ENCODE measurements around the gene ACVR1C. TPM values are rescaled to one million over a fixed set of nuclear protein-coding genes. Genes with fewer than 3 reads are reported as not detected.
A peak's percentile ranks its signal among the peaks of the same experiment; 100 is the strongest.

The ACVR1C gene
- total RNA-seq, 1 experiment from 2014 or later = 1.2 TPM

DNA sequence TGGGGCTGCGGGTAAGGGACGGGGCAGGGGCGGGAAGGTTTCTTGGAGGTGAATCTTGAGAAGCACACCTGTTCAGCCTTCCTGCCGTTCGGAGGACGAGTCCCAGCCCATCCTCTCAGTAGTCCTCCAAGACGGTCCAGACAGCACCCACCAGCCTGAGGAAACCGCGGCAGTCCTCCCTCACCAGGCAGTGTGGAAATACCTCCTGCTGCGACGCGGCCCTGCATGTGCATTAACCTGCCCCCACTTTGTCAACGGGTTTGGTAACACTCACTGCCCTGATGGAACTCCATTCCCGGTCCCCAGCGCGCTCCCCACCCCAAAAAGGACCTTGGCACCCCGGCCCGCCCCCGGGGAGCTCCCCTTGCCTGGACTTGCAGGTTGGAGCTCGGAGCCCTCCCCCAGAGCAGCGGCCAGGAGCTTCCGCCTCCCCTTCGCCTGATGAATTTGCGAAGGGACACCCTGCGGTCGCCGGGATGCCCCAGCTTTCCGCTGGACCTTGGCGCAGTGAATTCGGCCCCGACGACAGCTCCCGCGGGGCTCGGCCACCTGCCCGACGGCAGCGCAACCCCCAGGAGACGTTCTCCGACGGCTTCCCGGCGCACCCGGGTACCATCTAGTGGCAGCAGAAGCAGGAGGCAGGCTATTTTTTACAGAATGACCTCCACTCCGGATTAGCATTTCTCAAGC lies 31.5 kb downstream of the ACVR1C start (continued):
- TF ChIP-seq, protein P1, sequence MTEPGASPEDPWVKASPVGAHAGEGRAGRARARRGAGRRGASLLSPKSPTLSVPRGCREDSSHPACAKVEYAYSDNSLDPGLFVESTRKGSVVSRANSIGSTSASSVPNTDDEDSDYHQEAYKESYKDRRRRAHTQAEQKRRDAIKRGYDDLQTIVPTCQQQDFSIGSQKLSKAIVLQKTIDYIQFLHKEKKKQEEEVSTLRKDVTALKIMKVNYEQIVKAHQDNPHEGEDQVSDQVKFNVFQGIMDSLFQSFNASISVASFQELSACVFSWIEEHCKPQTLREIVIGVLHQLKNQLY (CRISPR knock-in tag; IDR thresholded peaks at IDR 0.05) = no peak
- TF ChIP-seq, protein P2, sequence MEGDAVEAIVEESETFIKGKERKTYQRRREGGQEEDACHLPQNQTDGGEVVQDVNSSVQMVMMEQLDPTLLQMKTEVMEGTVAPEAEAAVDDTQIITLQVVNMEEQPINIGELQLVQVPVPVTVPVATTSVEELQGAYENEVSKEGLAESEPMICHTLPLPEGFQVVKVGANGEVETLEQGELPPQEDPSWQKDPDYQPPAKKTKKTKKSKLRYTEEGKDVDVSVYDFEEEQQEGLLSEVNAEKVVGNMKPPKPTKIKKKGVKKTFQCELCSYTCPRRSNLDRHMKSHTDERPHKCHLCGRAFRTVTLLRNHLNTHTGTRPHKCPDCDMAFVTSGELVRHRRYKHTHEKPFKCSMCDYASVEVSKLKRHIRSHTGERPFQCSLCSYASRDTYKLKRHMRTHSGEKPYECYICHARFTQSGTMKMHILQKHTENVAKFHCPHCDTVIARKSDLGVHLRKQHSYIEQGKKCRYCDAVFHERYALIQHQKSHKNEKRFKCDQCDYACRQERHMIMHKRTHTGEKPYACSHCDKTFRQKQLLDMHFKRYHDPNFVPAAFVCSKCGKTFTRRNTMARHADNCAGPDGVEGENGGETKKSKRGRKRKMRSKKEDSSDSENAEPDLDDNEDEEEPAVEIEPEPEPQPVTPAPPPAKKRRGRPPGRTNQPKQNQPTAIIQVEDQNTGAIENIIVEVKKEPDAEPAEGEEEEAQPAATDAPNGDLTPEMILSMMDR (IDR thresholded peaks at IDR 0.05) = peak; percentile 47; the same call in 1 of the 2 replicates

DNA sequence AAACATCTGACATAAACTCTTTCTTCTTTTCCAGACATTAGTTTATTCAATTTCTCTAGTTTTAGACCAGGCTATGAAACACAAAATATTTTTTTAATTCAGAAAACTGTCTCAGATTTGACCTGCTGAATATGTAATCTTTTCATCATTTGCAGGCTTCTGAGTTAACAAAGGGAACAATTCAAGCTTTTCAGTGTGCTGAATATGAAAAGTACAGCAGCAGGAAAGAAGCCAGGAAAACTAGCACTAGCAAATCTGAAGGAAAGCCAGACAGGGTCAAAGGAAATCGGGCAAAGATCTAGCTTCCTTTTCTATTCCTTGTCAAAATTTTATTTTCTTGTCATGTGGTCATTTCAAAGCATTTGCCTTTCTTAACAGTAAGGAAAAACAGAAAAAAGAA lies 35.3 kb downstream of the ACVR1C start:
- DNase-seq (ENCODE audit: low spot score) = no peak
- Mint-ChIP-seq H3K36me3 (no peaks in the 10 kb centered on the region), H3K4me1 (peaks cover 8% of the 10 kb centered on the region), H3K27me3 (ENCODE audit: low read depth) (peaks cover 23% of the 10 kb centered on the region), H3K9me3 (no peaks in the 10 kb centered on the region), H3K4me3 (no peak overlapping the region), H3K27ac (no peak overlapping the region)
- ChIA-PET POLR2A (no interaction called here), CTCF (interaction anchor here (1.0 kb wide), 1 partner anchor 21 kb away, joined by 4 read pairs; no protein-coding TSS in a partner anchor)
- no peak for ATAC-seq
- TF ChIP-seq JUN (CRISPR knock-in tag; IDR thresholded peaks at IDR 0.05) (no peak), ZNF317 (CRISPR knock-in tag; IDR thresholded peaks at IDR 0.05; ENCODE audit: borderline replicate concordance, low read depth) (no peak), GABPB1 (CRISPR knock-in tag; IDR thresholded peaks at IDR 0.05) (no peak), NR3C1 (CRISPR knock-in tag; conservative IDR thresholded peaks at IDR 0.05; ENCODE audit: low read depth) (no peak)
- TF ChIP-seq, protein P3, sequence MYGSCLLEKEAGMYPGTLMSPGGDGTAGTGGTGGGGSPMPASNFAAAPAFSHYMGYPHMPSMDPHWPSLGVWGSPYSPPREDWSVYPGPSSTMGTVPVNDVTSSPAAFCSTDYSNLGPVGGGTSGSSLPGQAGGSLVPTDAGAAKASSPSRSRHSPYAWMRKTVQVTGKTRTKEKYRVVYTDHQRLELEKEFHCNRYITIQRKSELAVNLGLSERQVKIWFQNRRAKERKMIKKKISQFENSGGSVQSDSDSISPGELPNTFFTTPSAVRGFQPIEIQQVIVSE (CRISPR knock-in tag; IDR thresholded peaks at IDR 0.05; ENCODE audit: borderline replicate concordance) = no peak

DNA sequence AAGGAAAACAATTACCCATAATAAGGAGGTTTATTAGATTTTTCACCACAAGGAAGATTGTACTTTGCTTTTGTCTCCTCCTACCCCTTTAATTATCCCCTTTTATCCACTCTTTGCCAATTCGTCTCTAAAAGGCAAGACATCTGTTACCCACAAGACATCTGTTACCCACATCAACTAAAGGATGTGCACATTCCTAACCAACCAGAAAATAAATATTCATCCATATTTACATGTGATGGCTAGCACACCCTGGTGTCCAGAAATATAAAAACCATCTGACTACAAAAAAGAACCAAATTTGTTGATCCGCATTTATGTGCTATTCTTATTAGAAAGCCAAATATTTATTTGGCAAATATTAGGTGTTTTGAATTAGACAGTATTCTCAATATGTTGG lies 35.7 kb downstream of the ACVR1C start:
- ChIA-PET POLR2A (no interaction called here), CTCF (no interaction called here)
- no peak overlapping the region for H3K27ac Mint-ChIP-seq
- no peaks in the 10 kb centered on the region for H3K9me3 Mint-ChIP-seq
- DNase-seq (ENCODE audit: low spot score) (no peak), ATAC-seq (no peak)
- H3K36me3 Mint-ChIP-seq = no peaks in the 10 kb centered on the region
- H3K4me1 Mint-ChIP-seq = peaks cover 8% of the 10 kb centered on the region
- TF ChIP-seq, protein P4, sequence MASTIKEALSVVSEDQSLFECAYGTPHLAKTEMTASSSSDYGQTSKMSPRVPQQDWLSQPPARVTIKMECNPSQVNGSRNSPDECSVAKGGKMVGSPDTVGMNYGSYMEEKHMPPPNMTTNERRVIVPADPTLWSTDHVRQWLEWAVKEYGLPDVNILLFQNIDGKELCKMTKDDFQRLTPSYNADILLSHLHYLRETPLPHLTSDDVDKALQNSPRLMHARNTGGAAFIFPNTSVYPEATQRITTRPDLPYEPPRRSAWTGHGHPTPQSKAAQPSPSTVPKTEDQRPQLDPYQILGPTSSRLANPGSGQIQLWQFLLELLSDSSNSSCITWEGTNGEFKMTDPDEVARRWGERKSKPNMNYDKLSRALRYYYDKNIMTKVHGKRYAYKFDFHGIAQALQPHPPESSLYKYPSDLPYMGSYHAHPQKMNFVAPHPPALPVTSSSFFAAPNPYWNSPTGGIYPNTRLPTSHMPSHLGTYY (CRISPR knock-in tag; IDR thresholded peaks at IDR 0.05) = no peak
- no peak for TF ChIP-seq CREM (CRISPR knock-in tag; IDR thresholded peaks at IDR 0.05)
- TF ChIP-seq ETV6 (CRISPR knock-in tag; IDR thresholded peaks at IDR 0.05) = no peak
- TF ChIP-seq RORB (CRISPR knock-in tag; IDR thresholded peaks at IDR 0.05) = no peak
- no peak for TF ChIP-seq JAZF1 (CRISPR knock-in tag; IDR thresholded peaks at IDR 0.05)
- TF ChIP-seq, protein P5, sequence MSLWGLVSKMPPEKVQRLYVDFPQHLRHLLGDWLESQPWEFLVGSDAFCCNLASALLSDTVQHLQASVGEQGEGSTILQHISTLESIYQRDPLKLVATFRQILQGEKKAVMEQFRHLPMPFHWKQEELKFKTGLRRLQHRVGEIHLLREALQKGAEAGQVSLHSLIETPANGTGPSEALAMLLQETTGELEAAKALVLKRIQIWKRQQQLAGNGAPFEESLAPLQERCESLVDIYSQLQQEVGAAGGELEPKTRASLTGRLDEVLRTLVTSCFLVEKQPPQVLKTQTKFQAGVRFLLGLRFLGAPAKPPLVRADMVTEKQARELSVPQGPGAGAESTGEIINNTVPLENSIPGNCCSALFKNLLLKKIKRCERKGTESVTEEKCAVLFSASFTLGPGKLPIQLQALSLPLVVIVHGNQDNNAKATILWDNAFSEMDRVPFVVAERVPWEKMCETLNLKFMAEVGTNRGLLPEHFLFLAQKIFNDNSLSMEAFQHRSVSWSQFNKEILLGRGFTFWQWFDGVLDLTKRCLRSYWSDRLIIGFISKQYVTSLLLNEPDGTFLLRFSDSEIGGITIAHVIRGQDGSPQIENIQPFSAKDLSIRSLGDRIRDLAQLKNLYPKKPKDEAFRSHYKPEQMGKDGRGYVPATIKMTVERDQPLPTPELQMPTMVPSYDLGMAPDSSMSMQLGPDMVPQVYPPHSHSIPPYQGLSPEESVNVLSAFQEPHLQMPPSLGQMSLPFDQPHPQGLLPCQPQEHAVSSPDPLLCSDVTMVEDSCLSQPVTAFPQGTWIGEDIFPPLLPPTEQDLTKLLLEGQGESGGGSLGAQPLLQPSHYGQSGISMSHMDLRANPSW (CRISPR knock-in tag; conservative IDR thresholded peaks at IDR 0.05; ENCODE audit: low read depth) = no peak
- TF ChIP-seq, protein P6, sequence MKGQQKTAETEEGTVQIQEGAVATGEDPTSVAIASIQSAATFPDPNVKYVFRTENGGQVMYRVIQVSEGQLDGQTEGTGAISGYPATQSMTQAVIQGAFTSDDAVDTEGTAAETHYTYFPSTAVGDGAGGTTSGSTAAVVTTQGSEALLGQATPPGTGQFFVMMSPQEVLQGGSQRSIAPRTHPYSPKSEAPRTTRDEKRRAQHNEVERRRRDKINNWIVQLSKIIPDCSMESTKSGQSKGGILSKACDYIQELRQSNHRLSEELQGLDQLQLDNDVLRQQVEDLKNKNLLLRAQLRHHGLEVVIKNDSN (CRISPR knock-in tag; IDR thresholded peaks at IDR 0.05) = no peak
- no peak for TF ChIP-seq MXD4 (CRISPR knock-in tag; IDR thresholded peaks at IDR 0.05; ENCODE audit: borderline replicate concordance)
- TF ChIP-seq TEAD1 (CRISPR knock-in tag; IDR thresholded peaks at IDR 0.05) = no peak
- TF ChIP-seq, protein P7, sequence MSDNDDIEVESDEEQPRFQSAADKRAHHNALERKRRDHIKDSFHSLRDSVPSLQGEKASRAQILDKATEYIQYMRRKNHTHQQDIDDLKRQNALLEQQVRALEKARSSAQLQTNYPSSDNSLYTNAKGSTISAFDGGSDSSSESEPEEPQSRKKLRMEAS (CRISPR knock-in tag; IDR thresholded peaks at IDR 0.05) = no peak
- peaks cover 22% of the 10 kb centered on the region for H3K27me3 Mint-ChIP-seq (ENCODE audit: low read depth)
- H3K4me3 Mint-ChIP-seq = no peak overlapping the region
